ENCODE results near the gene HEMGN.
"Not testable (repeated sequence)": the region's sequence is repeated elsewhere in the genome, so short reads cannot be mapped to it uniquely, and the experiment has no call there.

Gene HEMGN

GRCh38 chr9:97980918-97981845 lies 43.2 kb upstream of the HEMGN start:
- H3K4me3 ChIP-seq (ENCODE audit: low read depth in 1 of 5, low read length in 5 of 5): no peak overlapping the region

GRCh38 chr9:97980479-97980803 lies 42.5 kb upstream of the HEMGN start:
- no peak overlapping the region for H3K4me3 ChIP-seq (ENCODE audit: low read depth in 1 of 5, low read length in 5 of 5)
- H3K27ac ChIP-seq (ENCODE audit: low read depth, low read length): peak overlapping the region; percentile 58
- H3K4me1 ChIP-seq (ENCODE audit: control insufficient read depth in 5 of 5, insufficient read depth in 5 of 5, low read length in 5 of 5): peaks cover 12 to 33% (median 24%) of the 10 kb centered on the region in 5 donors
- H3K36me3 ChIP-seq (ENCODE audit: control insufficient read depth in 5 of 5, insufficient read depth in 5 of 5, low read length in 5 of 5): no peaks in the 10 kb centered on the region
- peak overlapping the region in 2 of 5 donors; percentile 19 to 49 for H3K9ac ChIP-seq (ENCODE audit: low read length in 5 of 5)
- no peaks in the 10 kb centered on the region for H3K27me3 ChIP-seq (ENCODE audit: control insufficient read depth in 5 of 5, insufficient read depth in 4 of 5, low read length in 5 of 5)
- H3K9me3 ChIP-seq (ENCODE audit: control insufficient read depth in 5 of 5, low read length in 5 of 5): no peaks in the 10 kb centered on the region

More at GRCh38 chr9:97980918-97981845, 43.2 kb upstream of the HEMGN start:
- Histone ChIP-seq H3K4me1 (ENCODE audit: control insufficient read depth in 5 of 5, insufficient read depth in 5 of 5, low read length in 5 of 5) (peaks cover 12 to 39% (median 26%) of the 10 kb centered on the region in 5 donors), H3K9ac (ENCODE audit: low read length in 5 of 5) (peak overlapping the region in 1 of 5 donors; percentile 19), H3K27me3 (ENCODE audit: control insufficient read depth in 5 of 5, insufficient read depth in 4 of 5, low read length in 5 of 5) (no peaks in the 10 kb centered on the region), H3K9me3 (ENCODE audit: control insufficient read depth in 5 of 5, low read length in 5 of 5) (no peaks in the 10 kb centered on the region), H3K27ac (ENCODE audit: low read depth, low read length) (peak overlapping the region; percentile 58), H3K36me3 (ENCODE audit: control insufficient read depth in 5 of 5, insufficient read depth in 5 of 5, low read length in 5 of 5) (no peaks in the 10 kb centered on the region)

GRCh38 chr9:97979788-97980478 lies 42.0 kb upstream of the HEMGN start:
- no peaks in the 10 kb centered on the region for H3K36me3 ChIP-seq (ENCODE audit: control insufficient read depth in 5 of 5, insufficient read depth in 5 of 5, low read length in 5 of 5)
- peaks cover 11 to 29% (median 19%) of the 10 kb centered on the region in 5 donors for H3K4me1 ChIP-seq (ENCODE audit: control insufficient read depth in 5 of 5, insufficient read depth in 5 of 5, low read length in 5 of 5)
- H3K9me3 ChIP-seq (ENCODE audit: control insufficient read depth in 5 of 5, low read length in 5 of 5): no peaks in the 10 kb centered on the region
- H3K4me3 ChIP-seq (ENCODE audit: low read depth in 1 of 5, low read length in 5 of 5): no peak overlapping the region
- H3K9ac ChIP-seq (ENCODE audit: low read length in 5 of 5): peak overlapping the region in 1 of 5 donors; percentile 49
- no peaks in the 10 kb centered on the region for H3K27me3 ChIP-seq (ENCODE audit: control insufficient read depth in 5 of 5, insufficient read depth in 4 of 5, low read length in 5 of 5)
- peak overlapping the region; percentile 58 for H3K27ac ChIP-seq (ENCODE audit: low read depth, low read length)

GRCh38 chr9:97978371-97979130 lies 40.6 kb upstream of the HEMGN start:
- no peaks in the 10 kb centered on the region for H3K27me3 ChIP-seq (ENCODE audit: control insufficient read depth in 5 of 5, insufficient read depth in 4 of 5, low read length in 5 of 5)
- H3K36me3 ChIP-seq (ENCODE audit: control insufficient read depth in 5 of 5, insufficient read depth in 5 of 5, low read length in 5 of 5): no peaks in the 10 kb centered on the region
- H3K27ac ChIP-seq (ENCODE audit: low read depth, low read length): no peak overlapping the region
- H3K4me3 ChIP-seq (ENCODE audit: low read depth in 1 of 5, low read length in 5 of 5): no peak overlapping the region
- no peaks in the 10 kb centered on the region for H3K9me3 ChIP-seq (ENCODE audit: control insufficient read depth in 5 of 5, low read length in 5 of 5)
- no peak overlapping the region for H3K9ac ChIP-seq (ENCODE audit: low read length in 5 of 5)
- H3K4me1 ChIP-seq (ENCODE audit: control insufficient read depth in 5 of 5, insufficient read depth in 5 of 5, low read length in 5 of 5): peaks cover 11 to 29% (median 19%) of the 10 kb centered on the region in 5 donors

GRCh38 chr9:97976633-97977032 lies 38.7 kb upstream of the HEMGN start:
- H3K27me3 ChIP-seq (ENCODE audit: control insufficient read depth in 5 of 5, insufficient read depth in 4 of 5, low read length in 5 of 5); H3K36me3 ChIP-seq (ENCODE audit: control insufficient read depth in 5 of 5, insufficient read depth in 5 of 5, low read length in 5 of 5); H3K9me3 ChIP-seq (ENCODE audit: control insufficient read depth in 5 of 5, low read length in 5 of 5); H3K27ac ChIP-seq (ENCODE audit: low read depth, low read length); H3K9ac ChIP-seq (ENCODE audit: low read length in 5 of 5); H3K4me3 ChIP-seq (ENCODE audit: low read depth in 1 of 5, low read length in 5 of 5): not testable (repeated sequence)
- peaks cover 4 to 15% (median 9%) of the 10 kb centered on the region in 5 donors for H3K4me1 ChIP-seq (ENCODE audit: control insufficient read depth in 5 of 5, insufficient read depth in 5 of 5, low read length in 5 of 5)

- Histone ChIP-seq H3K27ac (ENCODE audit: low read depth, low read length) (no peak overlapping the region), H3K9ac (ENCODE audit: low read length in 5 of 5) (no peak overlapping the region), H3K27me3 (ENCODE audit: control insufficient read depth in 5 of 5, insufficient read depth in 4 of 5, low read length in 5 of 5) (no peaks in the 10 kb centered on the region), H3K4me3 (ENCODE audit: low read depth in 1 of 5, low read length in 5 of 5) (no peak overlapping the region), H3K9me3 (ENCODE audit: control insufficient read depth in 5 of 5, low read length in 5 of 5) (no peaks in the 10 kb centered on the region), H3K36me3 (ENCODE audit: control insufficient read depth in 5 of 5, insufficient read depth in 5 of 5, low read length in 5 of 5) (no peaks in the 10 kb centered on the region), H3K4me1 (ENCODE audit: control insufficient read depth in 5 of 5, insufficient read depth in 5 of 5, low read length in 5 of 5) (peaks cover 0 to 3% (median 0%) of the 10 kb centered on the region in 5 donors)
Measured at GRCh38 chr9:97975376-97975775, 37.4 kb upstream of the HEMGN start.

GRCh38 chr9:97972753-97973152 lies 34.8 kb upstream of the HEMGN start:
- no peaks in the 10 kb centered on the region for H3K36me3 ChIP-seq (ENCODE audit: control insufficient read depth in 5 of 5, insufficient read depth in 5 of 5, low read length in 5 of 5)
- H3K4me3 ChIP-seq (ENCODE audit: low read depth in 1 of 5, low read length in 5 of 5): no peak overlapping the region
- no peaks in the 10 kb centered on the region for H3K4me1 ChIP-seq (ENCODE audit: control insufficient read depth in 5 of 5, insufficient read depth in 5 of 5, low read length in 5 of 5)
- H3K27ac ChIP-seq (ENCODE audit: low read depth, low read length): no peak overlapping the region
- H3K27me3 ChIP-seq (ENCODE audit: control insufficient read depth in 5 of 5, insufficient read depth in 4 of 5, low read length in 5 of 5): no peaks in the 10 kb centered on the region
- no peaks in the 10 kb centered on the region for H3K9me3 ChIP-seq (ENCODE audit: control insufficient read depth in 5 of 5, low read length in 5 of 5)
- no peak overlapping the region for H3K9ac ChIP-seq (ENCODE audit: low read length in 5 of 5)

GRCh38 chr9:97970165-97970564 lies 32.2 kb upstream of the HEMGN start:
- no peaks in the 10 kb centered on the region for H3K27me3 ChIP-seq (ENCODE audit: control insufficient read depth in 5 of 5, insufficient read depth in 4 of 5, low read length in 5 of 5)
- H3K4me1 ChIP-seq (ENCODE audit: control insufficient read depth in 5 of 5, insufficient read depth in 5 of 5, low read length in 5 of 5): no peaks in the 10 kb centered on the region
- H3K9ac ChIP-seq (ENCODE audit: low read length in 5 of 5): no peak overlapping the region
- H3K36me3 ChIP-seq (ENCODE audit: control insufficient read depth in 5 of 5, insufficient read depth in 5 of 5, low read length in 5 of 5): no peaks in the 10 kb centered on the region
- no peaks in the 10 kb centered on the region for H3K9me3 ChIP-seq (ENCODE audit: control insufficient read depth in 5 of 5, low read length in 5 of 5)
- H3K4me3 ChIP-seq (ENCODE audit: low read depth in 1 of 5, low read length in 5 of 5): no peak overlapping the region
- no peak overlapping the region for H3K27ac ChIP-seq (ENCODE audit: low read depth, low read length)

GRCh38 chr9:97969014-97969413 lies 31.0 kb upstream of the HEMGN start:
- H3K9me3 ChIP-seq (ENCODE audit: control insufficient read depth in 5 of 5, low read length in 5 of 5): no peaks in the 10 kb centered on the region
- H3K27ac ChIP-seq (ENCODE audit: low read depth, low read length): no peak overlapping the region
- H3K4me3 ChIP-seq (ENCODE audit: low read depth in 1 of 5, low read length in 5 of 5): no peak overlapping the region
- no peaks in the 10 kb centered on the region for H3K36me3 ChIP-seq (ENCODE audit: control insufficient read depth in 5 of 5, insufficient read depth in 5 of 5, low read length in 5 of 5)
- H3K27me3 ChIP-seq (ENCODE audit: control insufficient read depth in 5 of 5, insufficient read depth in 4 of 5, low read length in 5 of 5): no peaks in the 10 kb centered on the region
- H3K4me1 ChIP-seq (ENCODE audit: control insufficient read depth in 5 of 5, insufficient read depth in 5 of 5, low read length in 5 of 5): no peaks in the 10 kb centered on the region
- no peak overlapping the region for H3K9ac ChIP-seq (ENCODE audit: low read length in 5 of 5)
